HCT116 (cell line): ENCODE results near the gene GPRC5C. TPM values are rescaled to one million over a fixed set of nuclear protein-coding genes. Genes with fewer than 3 reads are reported as not detected.

Experiments
- ATAC-seq: fragments of 200-7000 bp; cut with Tn5 transposase; 2 replicates; pipeline ENCODE4 v1.9.1; 2020; ENCODE audit warnings: mild to moderate bottlenecking, moderate library complexity
- BruUV-seq: library from RNA; stranded (reverse); fragments of 400-500 nt; replicated peaks from 2 replicates; lab custom pipeline; 2021; lab: Mats Ljungman, UMichigan
- CTCF ChIA-PET: fragments of 300-600 bp; sonication (Branson Sonifier 250); formaldehyde crosslinking; loops from one replicate; lab custom pipeline; 2021; ENCODE audit warnings: antibody characterized with exemption; lab: Charles Lee
- POLR2A ChIA-PET: fragments of 300-600, 350-600 bp; sonication (Branson Sonifier 250); formaldehyde crosslinking; loops from one replicate; lab custom pipeline; 2021; ENCODE audit warnings: antibody characterized with exemption; lab: Charles Lee
- RAD21 ChIA-PET, 2 experiments: fragments of 300-600 bp; sonication (Branson Sonifier 250); formaldehyde crosslinking; loops; one replicate each; lab custom pipeline; 2023; ENCODE audit warnings: low total read pairs in 2 of 2; ENCODE audit not compliant: uncharacterized antibody in 2 of 2, unreplicated experiment in 2 of 2, low non-redundant PET in 1 of 2; lab: Charles Lee
- DNase-seq: peaks from one replicate; pipeline ENCODE4 v3.0.0-alpha.2; 2010; ENCODE audit warnings: low read depth, low spot score
- H2AFZ ChIP-seq: fragments of 200-600 bp; shearing (Covaris generic), sonication (generic); 2 replicates; pipeline ENCODE4 v1.6.1; 2017; ENCODE audit warnings: low read depth, mixed run types, mixed read lengths, antibody characterized with exemption, low read length; ENCODE audit not compliant: poor library complexity, severe bottlenecking
- H3K27ac ChIP-seq: 2 replicates; pipeline ENCODE4 v1.5.1; 2012; ENCODE audit warnings: low read depth, low read length
- H3K27me3 ChIP-seq: fragments of 200-600 bp; sonication (generic); 2 replicates; pipeline ENCODE4 v1.6.1; 2016; ENCODE audit warnings: mixed run types, low read length, mixed read lengths; ENCODE audit not compliant: insufficient read depth
- H3K36me3 ChIP-seq, 2 experiments: fragments of 200-500 bp in 1 of 2; fragments of 200-600 bp in 1 of 2; sonication (Bioruptor generic) in 1 of 2; sonication (generic) in 1 of 2; 2 replicates each; pipeline versions ENCODE4 v1.5.1 to v1.6.1; 2014 to 2016; ENCODE audit warnings: low read length in 2 of 2, inconsistent platforms in 1 of 2, mixed read lengths in 1 of 2, mixed run types in 1 of 2; ENCODE audit not compliant: insufficient read depth in 2 of 2, control insufficient read depth in 1 of 2
- H3K4me1 ChIP-seq, 2 experiments: fragments of 200-600 bp in 1 of 2; sonication (generic) in 1 of 2; 2 replicates each; pipeline versions ENCODE4 v1.5.1 to v1.6.1; 2012 to 2017; ENCODE audit warnings: low read length in 2 of 2, inconsistent platforms in 1 of 2, mild to moderate bottlenecking in 1 of 2, mixed read lengths in 1 of 2, mixed run types in 1 of 2, moderate library complexity in 1 of 2; ENCODE audit not compliant: insufficient read depth in 2 of 2, control insufficient read depth in 1 of 2
- H3K4me2 ChIP-seq: fragments of 200-600 bp; sonication (generic); 2 replicates; pipeline ENCODE4 v1.6.1; 2017; ENCODE audit warnings: mixed run types, low read length, mixed read lengths
- H3K4me3 ChIP-seq, 2 experiments: fragments of 200-600 bp in 1 of 2; sonication (generic) in 1 of 2; replicated peaks in 1 of 2; 2 replicates each; pipeline ENCODE4 v1.5.1; 2011 to 2016; ENCODE audit warnings: low read length in 2 of 2, control low read depth in 1 of 2, low read depth in 1 of 2, mild to moderate bottlenecking in 1 of 2, mixed read lengths in 1 of 2, mixed run types in 1 of 2
- H3K79me2 ChIP-seq: fragments of 200-600 bp; sonication (generic); 2 replicates; pipeline ENCODE4 v1.6.1; 2017; ENCODE audit warnings: mild to moderate bottlenecking, mixed run types, low read length, moderate library complexity, mixed read lengths; ENCODE audit not compliant: insufficient read depth
- H3K9ac ChIP-seq: fragments of 200-600 bp; sonication (generic); 2 replicates; pipeline ENCODE4 v1.6.1; 2016; ENCODE audit warnings: low read length, mixed read lengths
- H3K9me2 ChIP-seq: fragments of 200-600 bp; sonication (generic), shearing (Covaris generic); 2 replicates; pipeline ENCODE4 v1.6.1; 2017; ENCODE audit warnings: mixed run types, mild to moderate bottlenecking, moderate library complexity; ENCODE audit not compliant: insufficient read depth
- H3K9me3 ChIP-seq, 2 experiments: fragments of 200-500 bp in 1 of 2; fragments of 200-600 bp in 1 of 2; sonication (Bioruptor generic) in 1 of 2; sonication (generic) in 1 of 2; 2 replicates each; pipeline ENCODE4 v1.6.1; 2014 to 2017; ENCODE audit warnings: low read length in 2 of 2, mixed read lengths in 2 of 2, inconsistent platforms in 1 of 2, low read depth in 1 of 2, mild to moderate bottlenecking in 1 of 2, mixed run types in 1 of 2, moderate library complexity in 1 of 2; ENCODE audit not compliant: control insufficient read depth in 1 of 2, insufficient read depth in 1 of 2
- H4K20me1 ChIP-seq: fragments of 200-600 bp; sonication (generic), shearing (Covaris generic); 2 replicates; pipeline ENCODE4 v1.6.1; 2017; ENCODE audit warnings: mixed run types, mild to moderate bottlenecking, moderate library complexity; ENCODE audit not compliant: insufficient read depth
- ATF3 ChIP-seq: IDR thresholded peaks from 2 replicates; pipeline ENCODE4 v1.6.1; 2012
- CBX3 ChIP-seq: IDR thresholded peaks from 2 replicates; pipeline ENCODE4 v1.6.1; 2012; ENCODE audit warnings: low read depth
- CEBPB ChIP-seq: IDR thresholded peaks from 2 replicates; pipeline ENCODE4 v1.6.1; 2012; ENCODE audit warnings: low read depth
- CTCF ChIP-seq, 3 experiments: fragments of 200-600 bp in 1 of 3; sonication (generic) in 1 of 3; IDR thresholded peaks in 2 of 3; conservative IDR thresholded peaks in 1 of 3; 2 replicates each; pipeline ENCODE4 v1.5.1; 2012 to 2017; ENCODE audit warnings: low read depth in 2 of 3, low read length in 2 of 3, antibody characterized with exemption in 1 of 3, borderline replicate concordance in 1 of 3, control low read depth in 1 of 3, mild to moderate bottlenecking in 1 of 3, mixed read lengths in 1 of 3, mixed run types in 1 of 3, moderate library complexity in 1 of 3; ENCODE audit not compliant: insufficient read depth in 1 of 3
- EGR1 ChIP-seq: IDR thresholded peaks from 2 replicates; pipeline ENCODE4 v1.6.1; 2012; ENCODE audit warnings: low read depth
- ELF1 ChIP-seq: IDR thresholded peaks from 2 replicates; pipeline ENCODE4 v1.6.1; 2012; ENCODE audit warnings: low read depth, borderline replicate concordance
- EZH2 ChIP-seq: fragments of 200-600 bp; sonication (generic); IDR thresholded peaks from 2 replicates; pipeline ENCODE4 v1.6.1; 2017; ENCODE audit warnings: antibody characterized with exemption, mixed run types
- EZH2phosphoT487 ChIP-seq: fragments of 200-600 bp; IDR thresholded peaks from 2 replicates; pipeline ENCODE4 v1.6.1; 2018; ENCODE audit warnings: antibody characterized with exemption, borderline replicate concordance
- MAX ChIP-seq: IDR thresholded peaks from 2 replicates; pipeline ENCODE4 v1.6.1; 2012
- POLR2A ChIP-seq: IDR thresholded peaks from 2 replicates; pipeline ENCODE4 v1.7.0; 2011; ENCODE audit warnings: borderline replicate concordance; ENCODE audit not compliant: insufficient read depth, insufficient read length; ENCODE audit errors: extremely low read depth
- RAD21 ChIP-seq: IDR thresholded peaks from 2 replicates; pipeline ENCODE4 v1.6.1; 2012; ENCODE audit warnings: low read depth, mild to moderate bottlenecking
- TCF7L2 ChIP-seq: IDR thresholded peaks from 2 replicates; pipeline ENCODE4 v1.7.0; 2011; ENCODE audit warnings: borderline replicate concordance, inconsistent platforms; ENCODE audit not compliant: insufficient read depth, insufficient read length; ENCODE audit errors: extremely low read depth
- YY1 ChIP-seq: IDR thresholded peaks from 2 replicates; pipeline ENCODE4 v1.6.1; 2011; ENCODE audit warnings: low read length, low read depth, moderate library complexity, mild to moderate bottlenecking; ENCODE audit not compliant: insufficient replicate concordance; ENCODE audit errors: extremely low read depth
- intact Hi-C: fragments of 100-400 bp; cut with micrococcal nuclease; formaldehyde crosslinking; loops from 2 replicates; pipeline ENCODE4 v1.10.0; 2022
- total RNA-seq: library from RNA; stranded (reverse); gene quantifications from one replicate; pipeline ENCODE4 v1.2.1, GENCODE V29; 2021; ENCODE audit not compliant: unreplicated experiment
- TF ChIP-seq, protein P1 (sequence below): IDR thresholded peaks from 2 replicates; pipeline ENCODE4 v1.6.1; 2012; ENCODE audit warnings: low read depth

The GPRC5C gene
- total RNA-seq, 1 experiment from 2014 or later: 54.4 TPM

DNA sequence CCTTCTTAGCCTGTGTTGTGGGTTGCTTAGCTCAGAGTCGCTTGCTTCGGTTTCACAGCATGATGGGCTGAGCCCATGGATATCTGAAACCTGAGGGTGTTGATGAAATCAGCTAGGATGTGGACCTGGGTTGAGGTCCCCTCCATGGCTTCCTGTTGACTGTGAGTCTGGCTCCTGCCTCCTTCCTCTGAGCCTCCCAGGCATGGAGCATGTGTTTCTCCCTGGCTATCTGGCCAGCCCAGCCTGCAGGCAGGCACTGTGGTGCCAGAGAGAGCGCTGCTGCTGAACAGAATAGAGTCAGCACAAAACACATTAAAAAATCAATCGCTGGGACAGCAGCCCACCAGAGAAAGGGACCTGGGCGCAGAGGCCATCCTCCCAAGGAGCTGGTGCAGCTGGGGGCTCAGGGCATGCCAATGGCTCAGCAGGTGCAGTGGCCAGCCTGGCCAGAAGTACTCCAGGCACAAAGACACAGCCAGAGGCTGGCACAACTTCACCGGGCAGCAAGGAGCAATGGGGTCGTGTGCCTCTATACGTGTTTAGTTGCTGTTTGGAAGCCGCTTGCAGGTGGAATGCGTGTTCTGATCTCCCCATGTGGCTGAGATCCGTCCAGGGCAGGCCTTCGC, 28.3 kb upstream of the GPRC5C start:
- intact Hi-C loops: no loop called here
- Histone ChIP-seq H3K4me1 (peaks cover 0 to 10% of the 10 kb centered on the region in 2 experiments; a peak in 1 of 4 replicates), H3K4me3 (no peak overlapping the region), H3K9ac (no peak overlapping the region), H3K79me2 (no peaks in the 10 kb centered on the region), H4K20me1 (no peaks in the 10 kb centered on the region), H2AFZ (no peak overlapping the region), H3K27me3 (no peaks in the 10 kb centered on the region), H3K27ac (no peak overlapping the region), H3K4me2 (no peak overlapping the region), H3K9me3 (no peaks in the 10 kb centered on the region), H3K36me3 (no peaks in the 10 kb centered on the region), H3K9me2 (no peaks in the 10 kb centered on the region)
- DNase-seq: no peak
- TF ChIP-seq YY1: no peak
- no peak for TF ChIP-seq ATF3
- no peak for TF ChIP-seq ELF1
- TF ChIP-seq EZH2phosphoT487: no peak
- TF ChIP-seq RAD21: no peak
- TF ChIP-seq EZH2: no peak
- no peak for TF ChIP-seq CEBPB
- POLR2A ChIA-PET: no interaction called here
- CTCF ChIA-PET: no interaction called here
- no peak for ATAC-seq
- BruUV-seq: no TSS peak
- RAD21 ChIA-PET: no interaction called here

DNA sequence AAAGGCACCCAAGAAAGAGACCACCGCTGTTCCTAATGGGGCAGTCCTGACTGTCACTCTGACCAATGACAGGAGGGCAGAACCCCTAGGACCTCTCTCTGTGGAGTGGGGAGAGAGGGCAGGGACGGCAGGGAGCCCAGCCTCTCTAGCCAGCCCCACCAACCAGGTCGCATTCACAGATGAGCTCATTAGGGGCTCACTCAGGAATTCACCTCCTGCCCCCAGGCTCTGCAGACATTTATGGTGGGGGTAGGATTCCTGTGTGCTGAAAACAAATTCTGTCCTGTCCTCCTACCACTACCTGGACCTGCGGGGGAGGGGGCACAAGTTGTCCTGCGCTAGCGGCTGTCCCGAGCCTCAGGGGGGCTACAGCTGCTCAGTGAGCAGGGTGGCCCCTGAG, 27.7 kb upstream of the GPRC5C start:
- Histone ChIP-seq H3K4me2 (no peak overlapping the region), H3K9me3 (no peaks in the 10 kb centered on the region), H3K79me2 (no peaks in the 10 kb centered on the region), H3K9ac (no peak overlapping the region), H3K36me3 (no peaks in the 10 kb centered on the region), H3K9me2 (no peaks in the 10 kb centered on the region), H3K4me3 (no peak overlapping the region), H3K27me3 (no peaks in the 10 kb centered on the region), H3K4me1 (peaks cover 0 to 13% of the 10 kb centered on the region in 2 experiments; a peak in 1 of 4 replicates), H4K20me1 (no peaks in the 10 kb centered on the region), H3K27ac (no peak overlapping the region), H2AFZ (no peak overlapping the region)
- intact Hi-C loops: no loop called here
- ChIA-PET CTCF (interaction anchor here (1.1 to 2.5 kb wide), 2 partner anchors 13 to 24 kb away, joined by 3 to 7 read pairs; no protein-coding TSS in a partner anchor), POLR2A (no interaction called here), RAD21 (no interaction called here)
- ATAC-seq: no peak
- DNase-seq: no peak
- BruUV-seq: no TSS peak
- TF ChIP-seq POLR2A (no peak), YY1 (no peak), CTCF (IDR thresholded peaks at IDR 0.05 in 2 of 3, conservative IDR thresholded peaks at IDR 0.05 in 1 of 3; ENCODE audit: borderline replicate concordance in 1 of 3, insufficient read depth in 1 of 3, low read depth in 2 of 3, low read length in 2 of 3) (no peak), MAX (no peak), RAD21 (no peak), CBX3 (no peak), ELF1 (no peak), TCF7L2 (no peak), EGR1 (no peak)
- TF ChIP-seq, protein P1, sequence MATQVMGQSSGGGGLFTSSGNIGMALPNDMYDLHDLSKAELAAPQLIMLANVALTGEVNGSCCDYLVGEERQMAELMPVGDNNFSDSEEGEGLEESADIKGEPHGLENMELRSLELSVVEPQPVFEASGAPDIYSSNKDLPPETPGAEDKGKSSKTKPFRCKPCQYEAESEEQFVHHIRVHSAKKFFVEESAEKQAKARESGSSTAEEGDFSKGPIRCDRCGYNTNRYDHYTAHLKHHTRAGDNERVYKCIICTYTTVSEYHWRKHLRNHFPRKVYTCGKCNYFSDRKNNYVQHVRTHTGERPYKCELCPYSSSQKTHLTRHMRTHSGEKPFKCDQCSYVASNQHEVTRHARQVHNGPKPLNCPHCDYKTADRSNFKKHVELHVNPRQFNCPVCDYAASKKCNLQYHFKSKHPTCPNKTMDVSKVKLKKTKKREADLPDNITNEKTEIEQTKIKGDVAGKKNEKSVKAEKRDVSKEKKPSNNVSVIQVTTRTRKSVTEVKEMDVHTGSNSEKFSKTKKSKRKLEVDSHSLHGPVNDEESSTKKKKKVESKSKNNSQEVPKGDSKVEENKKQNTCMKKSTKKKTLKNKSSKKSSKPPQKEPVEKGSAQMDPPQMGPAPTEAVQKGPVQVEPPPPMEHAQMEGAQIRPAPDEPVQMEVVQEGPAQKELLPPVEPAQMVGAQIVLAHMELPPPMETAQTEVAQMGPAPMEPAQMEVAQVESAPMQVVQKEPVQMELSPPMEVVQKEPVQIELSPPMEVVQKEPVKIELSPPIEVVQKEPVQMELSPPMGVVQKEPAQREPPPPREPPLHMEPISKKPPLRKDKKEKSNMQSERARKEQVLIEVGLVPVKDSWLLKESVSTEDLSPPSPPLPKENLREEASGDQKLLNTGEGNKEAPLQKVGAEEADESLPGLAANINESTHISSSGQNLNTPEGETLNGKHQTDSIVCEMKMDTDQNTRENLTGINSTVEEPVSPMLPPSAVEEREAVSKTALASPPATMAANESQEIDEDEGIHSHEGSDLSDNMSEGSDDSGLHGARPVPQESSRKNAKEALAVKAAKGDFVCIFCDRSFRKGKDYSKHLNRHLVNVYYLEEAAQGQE: no peak
